ENCODE results near the gene EPHA4.

DNA sequence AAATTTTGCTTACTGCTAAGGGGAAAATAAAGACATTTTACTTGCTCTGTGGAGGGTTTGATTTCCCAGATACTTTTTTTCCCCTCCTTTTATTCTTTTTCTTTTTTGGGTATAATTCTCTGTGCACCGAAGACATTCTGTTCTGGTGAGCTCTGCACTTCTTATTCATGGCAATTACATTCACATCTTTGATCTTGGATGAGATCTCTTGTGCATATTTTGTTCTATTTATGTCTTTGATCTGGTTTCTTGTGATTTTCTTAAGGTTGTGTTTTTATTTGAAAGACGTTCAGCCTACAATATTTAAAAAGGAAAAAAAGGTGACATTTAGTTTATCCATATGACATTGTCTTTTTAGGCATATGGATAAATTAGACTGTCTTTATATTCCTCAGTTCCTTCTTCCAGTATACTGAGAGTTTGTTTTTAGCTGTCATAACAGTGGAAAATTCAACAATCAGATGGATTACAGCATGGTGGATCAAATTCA is 33.7 kb upstream of the EPHA4 start:
- TF ChIP-seq, protein P1, sequence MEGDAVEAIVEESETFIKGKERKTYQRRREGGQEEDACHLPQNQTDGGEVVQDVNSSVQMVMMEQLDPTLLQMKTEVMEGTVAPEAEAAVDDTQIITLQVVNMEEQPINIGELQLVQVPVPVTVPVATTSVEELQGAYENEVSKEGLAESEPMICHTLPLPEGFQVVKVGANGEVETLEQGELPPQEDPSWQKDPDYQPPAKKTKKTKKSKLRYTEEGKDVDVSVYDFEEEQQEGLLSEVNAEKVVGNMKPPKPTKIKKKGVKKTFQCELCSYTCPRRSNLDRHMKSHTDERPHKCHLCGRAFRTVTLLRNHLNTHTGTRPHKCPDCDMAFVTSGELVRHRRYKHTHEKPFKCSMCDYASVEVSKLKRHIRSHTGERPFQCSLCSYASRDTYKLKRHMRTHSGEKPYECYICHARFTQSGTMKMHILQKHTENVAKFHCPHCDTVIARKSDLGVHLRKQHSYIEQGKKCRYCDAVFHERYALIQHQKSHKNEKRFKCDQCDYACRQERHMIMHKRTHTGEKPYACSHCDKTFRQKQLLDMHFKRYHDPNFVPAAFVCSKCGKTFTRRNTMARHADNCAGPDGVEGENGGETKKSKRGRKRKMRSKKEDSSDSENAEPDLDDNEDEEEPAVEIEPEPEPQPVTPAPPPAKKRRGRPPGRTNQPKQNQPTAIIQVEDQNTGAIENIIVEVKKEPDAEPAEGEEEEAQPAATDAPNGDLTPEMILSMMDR (IDR thresholded peaks at IDR 0.05) = no peak
- TF ChIP-seq POLR2A (IDR thresholded peaks at IDR 0.05) (no peak), POLR2AphosphoS5 (IDR thresholded peaks at IDR 0.05; ENCODE audit: insufficient read depth in 1 of 2, low read depth in 1 of 2) (no peak)

Data from vagina (tissue), 2 donors.